GM12875 (cell line): ENCODE results near the gene MAST4.

Experiments
- H3K4me3 ChIP-seq: one replicate; pipeline ENCODE4 v1.5.1; 2011; ENCODE audit warnings: low read depth, low read length, control low read depth
- CTCF ChIP-seq: IDR thresholded peaks from 2 replicates; pipeline ENCODE4 v1.5.1; 2011; ENCODE audit warnings: low read depth, mild to moderate bottlenecking, control low read depth, inconsistent platforms, low read length, moderate library complexity, borderline replicate concordance; ENCODE audit not compliant: insufficient read depth

MAST4 gene

GRCh38 chr5:67161767-67162166 lies 565.6 kb downstream of the MAST4 start:
- no peak for TF ChIP-seq CTCF
- no peak overlapping the region for H3K4me3 ChIP-seq

- no peak overlapping the region for H3K4me3 ChIP-seq
- no peak for TF ChIP-seq CTCF
Measured at GRCh38 chr5:67163231-67163756, 567.1 kb downstream of the MAST4 start.

DNA sequence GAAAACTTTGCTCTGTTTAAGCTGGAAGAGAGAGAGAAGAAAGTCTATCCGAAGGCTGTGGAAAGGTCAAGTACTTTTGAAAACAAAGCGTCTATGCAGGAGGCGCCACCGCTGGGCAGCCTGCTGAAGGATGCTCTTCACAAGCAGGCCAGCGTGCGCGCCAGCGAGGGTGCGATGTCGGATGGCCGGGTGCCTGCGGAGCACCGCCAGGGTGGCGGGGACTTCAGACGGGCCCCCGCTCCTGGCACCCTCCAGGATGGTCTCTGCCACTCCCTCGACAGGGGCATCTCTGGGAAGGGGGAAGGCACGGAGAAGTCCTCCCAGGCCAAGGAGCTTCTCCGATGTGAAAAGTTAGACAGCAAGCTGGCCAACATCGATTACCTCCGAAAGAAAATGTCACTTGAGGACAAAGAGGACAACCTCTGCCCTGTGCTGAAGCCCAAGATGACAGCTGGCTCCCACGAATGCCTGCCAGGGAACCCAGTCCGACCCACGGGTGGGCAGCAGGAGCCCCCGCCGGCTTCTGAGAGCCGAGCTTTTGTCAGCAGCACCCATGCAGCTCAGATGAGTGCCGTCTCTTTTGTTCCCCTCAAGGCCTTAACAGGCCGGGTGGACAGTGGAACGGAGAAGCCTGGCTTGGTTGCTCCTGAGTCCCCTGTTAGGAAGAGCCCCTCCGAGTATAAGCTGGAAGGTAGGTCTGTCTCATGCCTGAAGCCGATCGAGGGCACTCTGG lies 567.8 kb downstream of the MAST4 start:
- H3K4me3 ChIP-seq = no peak overlapping the region
- no peak for TF ChIP-seq CTCF

GRCh38 chr5:67164856-67165525 lies 568.8 kb downstream of the MAST4 start:
- H3K4me3 ChIP-seq = no peak overlapping the region
- TF ChIP-seq CTCF = no peak

DNA sequence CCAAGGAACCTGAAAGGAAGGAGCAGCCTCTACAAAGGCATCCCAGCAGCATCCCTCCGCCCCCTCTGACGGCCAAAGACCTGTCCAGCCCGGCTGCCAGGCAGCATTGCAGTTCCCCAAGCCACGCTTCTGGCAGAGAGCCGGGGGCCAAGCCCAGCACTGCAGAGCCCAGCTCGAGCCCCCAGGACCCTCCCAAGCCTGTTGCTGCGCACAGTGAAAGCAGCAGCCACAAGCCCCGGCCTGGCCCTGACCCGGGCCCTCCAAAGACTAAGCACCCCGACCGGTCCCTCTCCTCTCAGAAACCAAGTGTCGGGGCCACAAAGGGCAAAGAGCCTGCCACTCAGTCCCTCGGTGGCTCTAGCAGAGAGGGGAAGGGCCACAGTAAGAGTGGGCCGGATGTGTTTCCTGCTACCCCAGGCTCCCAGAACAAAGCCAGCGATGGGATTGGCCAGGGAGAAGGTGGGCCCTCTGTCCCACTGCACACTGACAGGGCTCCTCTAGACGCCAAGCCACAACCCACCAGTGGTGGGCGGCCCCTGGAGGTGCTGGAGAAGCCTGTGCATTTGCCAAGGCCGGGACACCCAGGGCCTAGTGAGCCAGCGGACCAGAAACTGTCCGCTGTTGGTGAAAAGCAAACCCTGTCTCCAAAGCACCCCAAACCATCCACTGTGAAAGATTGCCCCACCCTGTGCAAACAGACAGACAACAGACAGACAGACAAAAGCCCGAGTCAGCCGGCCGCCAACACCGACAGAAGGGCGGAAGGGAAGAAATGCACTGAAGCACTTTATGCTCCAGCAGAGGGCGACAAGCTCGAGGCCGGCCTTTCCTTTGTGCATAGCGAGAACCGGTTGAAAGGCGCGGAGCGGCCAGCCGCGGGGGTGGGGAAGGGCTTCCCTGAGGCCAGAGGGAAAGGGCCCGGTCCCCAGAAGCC lies 569.6 kb downstream of the MAST4 start:
- peak overlapping the region; percentile 46 for H3K4me3 ChIP-seq

More for the DNA sequence above, 569.6 kb downstream of the MAST4 start:
- peak; percentile 79 for TF ChIP-seq CTCF
